ENCODE data around the gene LHFPL2.

- TF ChIP-seq EZH2 (IDR thresholded peaks at IDR 0.05; ENCODE audit: borderline replicate concordance, insufficient read depth, low read depth, low read length, poor library complexity, severe bottlenecking) (no peak), CTCF (IDR thresholded peaks at IDR 0.05) (no peak)
Observed at GRCh38 chr5:78587775-78588291, 60.7 kb downstream of the LHFPL2 start.
